ENCODE results near the gene KMT2C. TPM values are rescaled to one million over a fixed set of nuclear protein-coding genes. Genes with fewer than 3 reads are reported as not detected.
"Not testable (repeated sequence)": the region's sequence is repeated elsewhere in the genome, so short reads cannot be mapped to it uniquely, and the experiment has no call there.

The KMT2C gene
- total and polyA plus RNA-seq, 2 of the 8 experiments (the other 6 are each of a cell fraction or from before 2014, with no cell fraction given), result 9.1 to 40.8 TPM

- H4K20me1 ChIP-seq (replicated peaks in 1 of 2; ENCODE audit: control insufficient read depth in 1 of 2, insufficient read depth in 2 of 2, low read length in 2 of 2); FAIRE-seq; H3K18ac ChIP-seq (ENCODE audit: extremely low read depth, low read length); H2AK5ac ChIP-seq (ENCODE audit: low read depth, low read length); H3K9ac ChIP-seq (replicated peaks in 1 of 4; ENCODE audit: extremely low read depth in 1 of 4, low read depth in 3 of 4, low read length in 3 of 4); H2BK5ac ChIP-seq (ENCODE audit: low read depth, low read length); H3K14ac ChIP-seq (ENCODE audit: insufficient read length); H2AFZ ChIP-seq (ENCODE audit: low read length); H3K56ac ChIP-seq (replicated peaks; ENCODE audit: insufficient read length, low read depth, low read length); H2BK12ac ChIP-seq (ENCODE audit: low read depth, low read length); H3K9me3 ChIP-seq (ENCODE audit: insufficient read depth in 2 of 2, low read depth in 1 of 2, low read length in 1 of 2); H3K23ac ChIP-seq (ENCODE audit: insufficient read length); H3K4me1 ChIP-seq (replicated peaks in 1 of 4; ENCODE audit: control insufficient read depth in 3 of 4, insufficient read depth in 4 of 4, low read length in 3 of 4); H3K23me2 ChIP-seq (ENCODE audit: low read depth, low read length); DNase-seq (ENCODE audit: low read depth in 1 of 2, low spot score in 2 of 2); H4K5ac ChIP-seq (ENCODE audit: insufficient read length, low read depth, low read length); H3K4me2 ChIP-seq (ENCODE audit: insufficient read depth in 1 of 2, low read depth in 2 of 2, low read length in 2 of 2); H3K36me3 ChIP-seq (ENCODE audit: control insufficient read depth in 2 of 4, insufficient read depth in 4 of 4, low read length in 3 of 4); H2BK15ac ChIP-seq (ENCODE audit: low read length); H2BK120ac ChIP-seq (replicated peaks; ENCODE audit: low read depth, low read length); H4K8ac ChIP-seq (ENCODE audit: extremely low read depth, insufficient read depth, low read length); H3K27me3 ChIP-seq (replicated peaks in 1 of 4; ENCODE audit: control insufficient read depth in 3 of 4, extremely low read depth in 1 of 4, insufficient read depth in 3 of 4, low read length in 3 of 4); H3K4ac ChIP-seq (replicated peaks; ENCODE audit: insufficient read length, low read depth, low read length); H3K79me1 ChIP-seq (ENCODE audit: low read depth, low read length); H3K4me3 ChIP-seq (ENCODE audit: extremely low read depth in 1 of 4, insufficient read depth in 2 of 4, low read depth in 3 of 4, low read length in 4 of 4); H4K91ac ChIP-seq (replicated peaks; ENCODE audit: insufficient read length, low read length); H3K27ac ChIP-seq (ENCODE audit: low read depth, low read length); H2BK20ac ChIP-seq (ENCODE audit: low read length): not testable (repeated sequence)
- H3K79me2 ChIP-seq (ENCODE audit: control insufficient read depth in 1 of 2, insufficient read depth in 2 of 2, low read length in 2 of 2), result peaks cover 9 to 95% of the 10 kb centered on the region in 2 experiments
- ChIA-PET POLR2A (ENCODE audit: partially characterized antibody) (interaction anchor here (0.6 kb wide), 1 partner anchor 34 kb away, joined by 5 read pairs; no protein-coding TSS in a partner anchor), CTCF (ENCODE audit: partially characterized antibody) (interaction anchor here (0.8 kb wide), 1 partner anchor 92 kb away, joined by 6 read pairs; no protein-coding TSS in a partner anchor)
- WGBS, 2 experiments (ENCODE audit: extremely low coverage in 1 of 2, insufficient coverage in 1 of 2, insufficient read length in 1 of 2, insufficient replicate concordance in 2 of 2, low coverage in 1 of 2, low lambda C conversion rate in 2 of 2, missing lambda C conversion rate in 1 of 2), result 88% methylated on average over 4 of the region's 5 CpGs; no CpG with 5 or more reads in 1 of the 2 experiments
Observed at GRCh38 chr7:152430118-152430517, 5.7 kb downstream of the KMT2C start.

Measured in H1 (cell line).